Measurements from ENCODE around the gene DGKI. TPM values are rescaled to one million over a fixed set of nuclear protein-coding genes. Genes with fewer than 3 reads are reported as not detected.
A peak's percentile ranks its signal among the peaks of the same experiment; 100 is the strongest.

Gene DGKI
- total RNA-seq, 1 donor = 4.7 TPM

GRCh38 chr7:137848095-137848494, 1.3 kb upstream of the DGKI start:
- no peak for TF ChIP-seq CTCF (IDR thresholded peaks at IDR 0.05; ENCODE audit: insufficient read depth, low read length)
- no peak for DNase-seq (ENCODE audit: low read depth)
- H3K4me3 ChIP-seq (ENCODE audit: low read depth, low read length) = no peak overlapping the region

- no peak for TF ChIP-seq CTCF (IDR thresholded peaks at IDR 0.05; ENCODE audit: insufficient read depth, low read length)
- H3K4me3 ChIP-seq (ENCODE audit: low read depth, low read length) = peak overlapping the region; percentile 67
- DNase-seq (ENCODE audit: low read depth) = no peak
Observed at GRCh38 chr7:137847568-137848050, 835 bp upstream of the DGKI start.

GRCh38 chr7:137846549-137846826, 286 bp downstream of the DGKI start:
- no peak for TF ChIP-seq CTCF (IDR thresholded peaks at IDR 0.05; ENCODE audit: insufficient read depth, low read length)
- no peak for DNase-seq (ENCODE audit: low read depth)
- H3K4me3 ChIP-seq (ENCODE audit: low read depth, low read length) = peak overlapping the region; percentile 67

- DNase-seq (ENCODE audit: low read depth) = no peak
- TF ChIP-seq CTCF (IDR thresholded peaks at IDR 0.05; ENCODE audit: insufficient read depth, low read length) = no peak
- H3K4me3 ChIP-seq (ENCODE audit: low read depth, low read length) = no peak overlapping the region
Observed at GRCh38 chr7:137844677-137845425, 1.9 kb downstream of the DGKI start.

- no peak for DNase-seq (ENCODE audit: low read depth)
- no peak for TF ChIP-seq CTCF (IDR thresholded peaks at IDR 0.05; ENCODE audit: insufficient read depth, low read length)
- H3K4me3 ChIP-seq (ENCODE audit: low read depth, low read length) = no peak overlapping the region
Observed at GRCh38 chr7:137839903-137840779, 6.6 kb downstream of the DGKI start.

- no peak for TF ChIP-seq CTCF (IDR thresholded peaks at IDR 0.05; ENCODE audit: insufficient read depth, low read length)
- no peak for DNase-seq (ENCODE audit: low read depth)
- H3K4me3 ChIP-seq (ENCODE audit: low read depth, low read length) = no peak overlapping the region
Observed at GRCh38 chr7:137838706-137839315, 8.0 kb downstream of the DGKI start.

Data from fibroblast of the aortic adventitia (primary cell).